Activated CD4-positive, alpha-beta T cell treated with anti-CD3 and anti-CD28 coated beads, Interleukin-2, amount 50 U/mL, for 48 hours (primary cell): ENCODE measurements around the gene GALM.
"Not testable (repeated sequence)": the region's sequence is repeated elsewhere in the genome, so short reads cannot be mapped to it uniquely, and the experiment has no call there.

Experiments
- DNase-seq, 2 experiments: peaks; one replicate each; pipeline ENCODE4 v3.0.0-alpha.2; 2020

GALM gene

GRCh38 chr2:38682620-38683019, 16.7 kb downstream of the GALM start:
- DNase-seq, result peak; percentile 47 to 51

- DNase-seq, result no peak
Measured at GRCh38 chr2:38683766-38684165, 17.9 kb downstream of the GALM start.

GRCh38 chr2:38685116-38685735, 19.3 kb downstream of the GALM start:
- DNase-seq, result no peak

GRCh38 chr2:38690499-38691420, 24.8 kb downstream of the GALM start:
- DNase-seq, result no peak

GRCh38 chr2:38691994-38692393, 26.1 kb downstream of the GALM start:
- DNase-seq, result no peak

GRCh38 chr2:38692636-38693318, 26.9 kb downstream of the GALM start:
- DNase-seq, result no peak

- DNase-seq, result peak in 1 of 2 experiments; percentile 50
Measured at GRCh38 chr2:38697116-38697840, 31.4 kb downstream of the GALM start.

- no peak for DNase-seq
Measured at GRCh38 chr2:38698467-38699003, 32.6 kb downstream of the GALM start.

GRCh38 chr2:38700113-38700785, 34.3 kb downstream of the GALM start:
- no peak for DNase-seq

GRCh38 chr2:38700881-38701458, 35.1 kb downstream of the GALM start:
- no peak for DNase-seq

GRCh38 chr2:38701542-38701941, 35.6 kb downstream of the GALM start:
- no peak for DNase-seq

GRCh38 chr2:38702413-38702812, 36.5 kb downstream of the GALM start:
- DNase-seq, result no peak

GRCh38 chr2:38703336-38703735, 37.4 kb downstream of the GALM start:
- not testable (repeated sequence) for DNase-seq

- no peak for DNase-seq
Measured at GRCh38 chr2:38704664-38705063, 38.8 kb downstream of the GALM start.

GRCh38 chr2:38706846-38707345, 41.0 kb downstream of the GALM start:
- no peak for DNase-seq

GRCh38 chr2:38708491-38708890, 42.6 kb downstream of the GALM start:
- DNase-seq, result not testable (repeated sequence)

- DNase-seq, result no peak
Measured at GRCh38 chr2:38708900-38709566, 43.1 kb downstream of the GALM start.

GRCh38 chr2:38709567-38710194, 43.8 kb downstream of the GALM start:
- peak; percentile 40 to 54 for DNase-seq

- no peak for DNase-seq
Measured at GRCh38 chr2:38711558-38711957, 45.6 kb downstream of the GALM start.

GRCh38 chr2:38712413-38712812, 46.5 kb downstream of the GALM start:
- DNase-seq, result no peak
